ENCODE data around the gene RUNX3. TPM values are rescaled to one million over a fixed set of nuclear protein-coding genes. Genes with fewer than 3 reads are reported as not detected.

Gene RUNX3
- total and polyA plus RNA-seq, 8 donors = 0.29 to 6.1 (median 2.6) TPM; not detected in 1

DNA sequence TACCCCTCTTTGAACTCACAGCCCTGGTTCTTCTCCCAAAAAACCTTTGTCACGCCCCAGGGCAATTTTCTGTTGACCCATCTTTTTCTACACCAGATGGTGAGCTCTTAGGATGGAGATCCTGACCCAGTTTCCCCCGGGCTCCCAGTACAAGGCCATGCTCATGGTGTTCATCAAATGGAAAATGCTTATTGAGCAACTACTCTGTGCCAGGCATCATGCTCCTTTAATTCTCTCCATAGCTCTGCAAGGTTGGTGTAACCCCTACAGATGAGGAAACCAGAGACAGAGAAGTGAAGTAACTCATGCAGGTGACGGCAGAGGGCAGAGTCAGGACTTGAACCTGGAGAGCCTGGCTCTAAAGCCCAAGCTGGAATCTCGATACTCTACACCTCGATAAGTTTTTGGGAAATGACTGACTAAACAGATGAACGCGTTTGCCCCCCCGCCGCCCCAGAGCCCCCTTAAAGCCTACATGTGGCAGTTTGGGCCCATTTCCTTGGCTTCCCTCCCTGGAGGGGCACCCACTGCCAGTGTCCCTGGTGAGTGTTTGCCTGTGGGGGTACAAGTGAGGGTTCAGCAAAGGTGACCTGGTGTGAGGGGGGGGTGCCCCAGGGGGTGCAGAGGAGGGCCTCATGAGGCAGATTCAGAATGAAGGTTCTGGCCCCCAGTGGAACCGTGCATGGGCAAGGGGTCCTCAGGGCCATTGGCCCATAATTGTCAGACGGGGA is 30.2 kb upstream of the RUNX3 start:
- Histone ChIP-seq H3K27me3 (peaks cover 0 to 55% (median 0%) of the 10 kb centered on the region in 3 donors), H3K4me1 (no peaks in the 10 kb centered on the region), H3K36me3 (no peaks in the 10 kb centered on the region), H3K9me3 (no peaks in the 10 kb centered on the region), H3K4me3 (no peak overlapping the region), H3K27ac (no peak overlapping the region)
- TF ChIP-seq CTCF (IDR thresholded peaks at IDR 0.05) (no peak), POLR2AphosphoS5 (IDR thresholded peaks at IDR 0.05) (no peak), POLR2A (IDR thresholded peaks at IDR 0.05) (no peak), EP300 (IDR thresholded peaks at IDR 0.05) (no peak)
- WGBS, 5 donors = 77 to 90% (median 87%) methylated on average over 11 of the region's 11 CpGs
- intact Hi-C loops (cut with DNase I; ENCODE audit: low total_unique reads) = no loop called here
- no peak for DNase-seq

- no peak overlapping the region for H3K27ac ChIP-seq
- no peaks in the 10 kb centered on the region for H3K36me3 ChIP-seq
- H3K27me3 ChIP-seq = peaks cover 0 to 50% (median 0%) of the 10 kb centered on the region in 3 donors
- 70 to 82% (median 73%) methylated on average over 7 to 8 of the region's 8 CpGs for WGBS, 5 donors
- no peak for DNase-seq
- no peaks in the 10 kb centered on the region for H3K4me1 ChIP-seq
- H3K4me3 ChIP-seq = no peak overlapping the region
- H3K9me3 ChIP-seq = no peaks in the 10 kb centered on the region
- intact Hi-C loops (cut with DNase I; ENCODE audit: low total_unique reads) = no loop called here
- TF ChIP-seq POLR2A (IDR thresholded peaks at IDR 0.05) (no peak), POLR2AphosphoS5 (IDR thresholded peaks at IDR 0.05) (no peak)
Measured at GRCh38 chr1:24959623-24959975, 29.5 kb upstream of the RUNX3 start.

DNA sequence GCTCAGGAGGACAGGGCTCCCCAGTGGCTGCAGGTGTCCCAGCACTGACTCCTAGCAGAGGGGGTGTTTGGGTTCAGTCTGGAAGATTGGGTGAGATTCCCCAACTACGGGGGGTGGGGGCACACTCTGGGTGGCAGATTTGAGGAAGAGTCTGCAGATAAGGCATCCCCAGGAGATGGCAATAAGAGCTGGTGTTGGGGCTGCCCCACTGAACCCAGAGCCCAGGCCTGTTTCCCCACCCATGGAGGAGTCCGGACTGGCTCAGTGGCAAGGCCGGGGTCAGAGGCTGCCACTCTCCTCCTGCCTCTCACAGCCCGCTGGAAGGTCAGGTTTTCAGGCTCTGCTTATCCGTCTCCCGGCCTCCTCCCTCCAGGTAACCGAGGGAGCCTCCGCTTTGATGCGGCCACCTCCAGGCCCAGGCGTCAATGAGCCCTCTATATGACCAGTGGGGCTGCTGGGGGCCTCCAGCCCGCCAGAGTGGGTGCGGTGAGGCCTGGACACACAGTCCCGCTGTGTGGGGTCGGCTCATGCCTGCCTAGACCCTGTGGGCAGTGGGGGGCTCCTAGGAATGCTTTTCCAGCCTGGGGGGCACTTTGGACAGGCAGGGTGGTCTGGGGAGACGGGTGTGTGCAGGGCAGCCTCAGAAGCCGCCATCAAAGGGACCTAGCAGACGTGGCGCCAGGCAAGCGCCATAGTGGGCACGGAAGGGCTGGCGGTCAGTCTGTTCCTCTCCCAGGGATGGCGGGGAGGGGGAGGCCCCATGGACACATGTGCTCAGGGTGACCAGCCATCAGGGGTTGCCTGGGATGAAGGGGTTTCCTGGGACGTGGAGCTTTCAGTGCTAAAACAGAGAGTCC is 28.9 kb upstream of the RUNX3 start:
- Histone ChIP-seq H3K4me1 (no peaks in the 10 kb centered on the region), H3K27ac (no peak overlapping the region)
- no peak for DNase-seq

DNA sequence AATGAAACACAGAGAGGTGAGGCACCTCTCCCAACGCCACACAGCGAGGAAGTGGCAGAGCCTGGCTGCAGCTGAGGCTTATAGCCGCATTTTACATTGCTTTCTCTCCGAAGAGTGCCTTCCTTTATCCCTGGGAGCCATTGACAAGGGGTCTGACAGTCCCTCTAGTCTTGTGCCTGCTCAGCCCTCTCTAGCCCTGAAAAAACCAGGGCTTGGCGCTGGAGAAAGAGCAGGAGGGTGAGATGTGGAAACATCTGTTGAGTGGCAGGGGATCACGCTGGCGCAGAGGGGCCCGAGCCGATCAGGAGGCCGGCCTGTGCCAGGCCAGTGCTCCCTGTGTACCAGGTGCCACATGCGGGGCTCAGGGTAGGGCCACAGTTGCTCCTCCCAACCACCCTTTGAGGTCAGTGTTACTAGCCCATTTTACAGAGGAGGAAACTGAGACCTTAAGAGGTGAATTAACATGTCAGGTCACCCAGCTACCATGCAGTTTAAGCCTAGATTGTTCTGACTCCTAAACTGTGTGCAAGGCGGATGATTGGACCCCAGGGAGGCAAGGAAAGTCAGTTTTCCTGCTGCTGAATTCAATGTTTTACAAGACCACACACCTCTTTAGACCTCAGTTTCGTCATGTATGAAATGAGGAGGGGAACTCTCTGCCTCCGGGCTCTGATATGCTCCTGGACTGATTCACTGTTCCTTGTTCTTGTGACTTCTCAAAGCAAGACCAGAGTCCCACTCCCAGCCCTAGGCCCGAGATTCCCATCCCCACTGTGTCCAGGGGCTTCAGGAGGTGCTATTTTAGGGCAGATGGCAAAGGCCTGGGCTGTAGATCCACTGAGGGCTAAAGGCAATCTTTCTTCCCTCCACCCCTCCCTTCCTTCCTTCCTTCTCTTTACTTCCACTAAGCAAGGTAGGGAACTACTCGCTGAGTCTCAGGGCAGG is 28.0 kb upstream of the RUNX3 start:
- intact Hi-C loops (cut with DNase I; ENCODE audit: low total_unique reads) = no loop called here
- DNase-seq = no peak

More for the DNA sequence above, 28.9 kb upstream of the RUNX3 start:
- TF ChIP-seq POLR2A (IDR thresholded peaks at IDR 0.05) = no peak
- TF ChIP-seq POLR2AphosphoS5 (IDR thresholded peaks at IDR 0.05) = no peak
- no peak for TF ChIP-seq EP300 (IDR thresholded peaks at IDR 0.05)
- TF ChIP-seq CTCF (IDR thresholded peaks at IDR 0.05) = no peak
- intact Hi-C loops (cut with DNase I; ENCODE audit: low total_unique reads) = no loop called here
- H3K36me3 ChIP-seq = no peaks in the 10 kb centered on the region
- H3K4me3 ChIP-seq = no peak overlapping the region
- 77 to 87% (median 83%) methylated on average over 12 to 23 of the region's 23 CpGs for whole genome bisulfite sequencing, 5 donors
- peaks cover 0 to 46% (median 0%) of the 10 kb centered on the region in 3 donors for H3K27me3 ChIP-seq
- H3K9me3 ChIP-seq = no peaks in the 10 kb centered on the region

More for the DNA sequence above, 28.0 kb upstream of the RUNX3 start:
- Histone ChIP-seq H3K4me3 (no peak overlapping the region), H3K9me3 (no peaks in the 10 kb centered on the region), H3K27ac (no peak overlapping the region), H3K36me3 (no peaks in the 10 kb centered on the region), H3K4me1 (no peaks in the 10 kb centered on the region), H3K27me3 (peaks cover 0 to 37% (median 0%) of the 10 kb centered on the region in 3 donors)
- TF ChIP-seq POLR2AphosphoS5 (IDR thresholded peaks at IDR 0.05) (no peak), EP300 (IDR thresholded peaks at IDR 0.05) (no peak), POLR2A (IDR thresholded peaks at IDR 0.05) (no peak), CTCF (IDR thresholded peaks at IDR 0.05) (no peak)
- 70 to 88% (median 83%) methylated on average over 15 to 16 of the region's 16 CpGs for WGBS, 5 donors
